ENCODE data around the gene AASDH.

Gene AASDH

GRCh38 chr4:56315041-56315440 lies 72.2 kb downstream of the AASDH start:
- no peaks in the 10 kb centered on the region for H3K36me3 ChIP-seq (ENCODE audit: insufficient read depth, low read length)

GRCh38 chr4:56314207-56314915 lies 72.9 kb downstream of the AASDH start:
- Histone ChIP-seq H3K4me3 (ENCODE audit: low read length, poor library complexity, severe bottlenecking) (no peak overlapping the region), H3K9me2 (replicated peaks; ENCODE audit: low read depth, low read length) (no peaks in the 10 kb centered on the region), H2AFZ (ENCODE audit: low read length) (no peak overlapping the region), H3K4me1 (ENCODE audit: insufficient read depth, low read length, poor library complexity, severe bottlenecking) (no peaks in the 10 kb centered on the region), H3K4me2 (ENCODE audit: low read depth, low read length, poor library complexity, severe bottlenecking) (no peak overlapping the region), H4K20me1 (ENCODE audit: insufficient read depth, low read length, poor library complexity, severe bottlenecking) (no peaks in the 10 kb centered on the region), H3K27me3 (ENCODE audit: insufficient read depth, low read length, poor library complexity, severe bottlenecking) (no peaks in the 10 kb centered on the region), H3K9me3 (ENCODE audit: insufficient read depth, low read depth, low read length) (no peaks in the 10 kb centered on the region), H3K36me3 (ENCODE audit: insufficient read depth, low read length) (no peaks in the 10 kb centered on the region), H3K9ac (ENCODE audit: low read depth, low read length, poor library complexity, severe bottlenecking) (no peak overlapping the region), H3K79me2 (ENCODE audit: insufficient read depth, low read length) (no peaks in the 10 kb centered on the region), H3F3A (ENCODE audit: low read depth) (no peaks in the 10 kb centered on the region)
- no peak for TF ChIP-seq CTCF (conservative IDR thresholded peaks at IDR 0.05; ENCODE audit: low read length)
- no peak for TF ChIP-seq EZH2phosphoT487 (IDR thresholded peaks at IDR 0.05; ENCODE audit: borderline replicate concordance)

More at GRCh38 chr4:56315041-56315440, 72.2 kb downstream of the AASDH start:
- no peaks in the 10 kb centered on the region for H3K27me3 ChIP-seq (ENCODE audit: insufficient read depth, low read length, poor library complexity, severe bottlenecking)
- H2AFZ ChIP-seq (ENCODE audit: low read length), result no peak overlapping the region
- H3K4me1 ChIP-seq (ENCODE audit: insufficient read depth, low read length, poor library complexity, severe bottlenecking), result no peaks in the 10 kb centered on the region
- H3K9me3 ChIP-seq (ENCODE audit: insufficient read depth, low read depth, low read length), result no peaks in the 10 kb centered on the region
- H3K9me2 ChIP-seq (replicated peaks; ENCODE audit: low read depth, low read length), result no peaks in the 10 kb centered on the region
- H3F3A ChIP-seq (ENCODE audit: low read depth), result no peaks in the 10 kb centered on the region
- no peaks in the 10 kb centered on the region for H4K20me1 ChIP-seq (ENCODE audit: insufficient read depth, low read length, poor library complexity, severe bottlenecking)
- TF ChIP-seq CTCF (conservative IDR thresholded peaks at IDR 0.05; ENCODE audit: low read length), result no peak
- no peak for TF ChIP-seq EZH2phosphoT487 (IDR thresholded peaks at IDR 0.05; ENCODE audit: borderline replicate concordance)
- no peak overlapping the region for H3K4me3 ChIP-seq (ENCODE audit: low read length, poor library complexity, severe bottlenecking)
- no peaks in the 10 kb centered on the region for H3K79me2 ChIP-seq (ENCODE audit: insufficient read depth, low read length)
- H3K4me2 ChIP-seq (ENCODE audit: low read depth, low read length, poor library complexity, severe bottlenecking), result no peak overlapping the region
- no peak overlapping the region for H3K9ac ChIP-seq (ENCODE audit: low read depth, low read length, poor library complexity, severe bottlenecking)

GRCh38 chr4:56313132-56313531 lies 74.2 kb downstream of the AASDH start:
- no peaks in the 10 kb centered on the region for H3F3A ChIP-seq (ENCODE audit: low read depth)
- no peak overlapping the region for H3K9ac ChIP-seq (ENCODE audit: low read depth, low read length, poor library complexity, severe bottlenecking)
- no peaks in the 10 kb centered on the region for H3K9me2 ChIP-seq (replicated peaks; ENCODE audit: low read depth, low read length)
- no peaks in the 10 kb centered on the region for H3K27me3 ChIP-seq (ENCODE audit: insufficient read depth, low read length, poor library complexity, severe bottlenecking)
- no peaks in the 10 kb centered on the region for H3K36me3 ChIP-seq (ENCODE audit: insufficient read depth, low read length)
- H4K20me1 ChIP-seq (ENCODE audit: insufficient read depth, low read length, poor library complexity, severe bottlenecking), result no peaks in the 10 kb centered on the region
- no peaks in the 10 kb centered on the region for H3K79me2 ChIP-seq (ENCODE audit: insufficient read depth, low read length)
- H3K9me3 ChIP-seq (ENCODE audit: insufficient read depth, low read depth, low read length), result no peaks in the 10 kb centered on the region
- H3K4me1 ChIP-seq (ENCODE audit: insufficient read depth, low read length, poor library complexity, severe bottlenecking), result no peaks in the 10 kb centered on the region
- no peak overlapping the region for H3K4me3 ChIP-seq (ENCODE audit: low read length, poor library complexity, severe bottlenecking)
- TF ChIP-seq EZH2phosphoT487 (IDR thresholded peaks at IDR 0.05; ENCODE audit: borderline replicate concordance) (no peak), CTCF (conservative IDR thresholded peaks at IDR 0.05; ENCODE audit: low read length) (no peak)
- H3K4me2 ChIP-seq (ENCODE audit: low read depth, low read length, poor library complexity, severe bottlenecking), result no peak overlapping the region
- no peak overlapping the region for H2AFZ ChIP-seq (ENCODE audit: low read length)

All from Loucy (cell line).